ENCODE measurements around the gene FAM187B. TPM values are rescaled to one million over a fixed set of nuclear protein-coding genes. Genes with fewer than 3 reads are reported as not detected.
"Not testable (repeated sequence)": the region's sequence is repeated elsewhere in the genome, so short reads cannot be mapped to it uniquely, and the experiment has no call there.

Gene FAM187B
- total RNA-seq, 3 donors from 2014 or later = not detected

DNA sequence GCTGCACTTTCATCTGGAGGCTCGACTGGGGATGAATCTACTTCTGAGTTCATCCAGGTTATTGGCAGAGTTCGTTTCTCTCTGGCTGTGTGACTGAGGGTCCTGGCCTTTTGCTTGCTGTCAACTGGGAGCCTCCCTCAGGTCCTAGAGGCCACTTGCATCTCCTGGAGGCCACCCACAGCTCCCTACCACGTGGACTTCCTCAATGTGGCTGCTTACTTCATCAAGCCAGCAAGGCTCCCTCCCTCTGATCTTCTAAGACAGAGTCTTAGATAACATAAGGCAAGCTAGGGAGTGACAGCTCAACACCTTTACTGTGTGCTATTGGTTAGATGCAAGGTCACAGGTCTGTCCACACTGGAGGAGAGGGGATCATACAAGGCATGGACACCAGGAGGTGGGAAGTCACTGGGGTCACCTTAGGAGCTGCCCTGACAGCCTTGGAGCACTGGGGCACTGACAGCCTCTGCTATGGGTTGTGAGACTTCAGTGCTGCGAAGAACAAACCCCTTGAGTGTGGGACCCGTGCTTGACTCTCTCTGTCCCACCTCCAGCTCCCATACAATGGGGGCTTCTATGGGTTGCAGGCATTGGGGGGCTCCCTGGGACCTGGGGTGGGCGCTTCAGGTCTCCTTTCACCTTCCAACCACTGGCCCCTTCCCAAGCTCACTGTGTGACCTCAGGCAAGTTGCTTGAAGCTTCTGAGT lies 5.3 kb downstream of the FAM187B start:
- no peak overlapping the region for H3K4me3 ChIP-seq
- H3K9me3 ChIP-seq = no peaks in the 10 kb centered on the region
- ATAC-seq (no peak), DNase-seq (no peak)
- TF ChIP-seq, protein P1, sequence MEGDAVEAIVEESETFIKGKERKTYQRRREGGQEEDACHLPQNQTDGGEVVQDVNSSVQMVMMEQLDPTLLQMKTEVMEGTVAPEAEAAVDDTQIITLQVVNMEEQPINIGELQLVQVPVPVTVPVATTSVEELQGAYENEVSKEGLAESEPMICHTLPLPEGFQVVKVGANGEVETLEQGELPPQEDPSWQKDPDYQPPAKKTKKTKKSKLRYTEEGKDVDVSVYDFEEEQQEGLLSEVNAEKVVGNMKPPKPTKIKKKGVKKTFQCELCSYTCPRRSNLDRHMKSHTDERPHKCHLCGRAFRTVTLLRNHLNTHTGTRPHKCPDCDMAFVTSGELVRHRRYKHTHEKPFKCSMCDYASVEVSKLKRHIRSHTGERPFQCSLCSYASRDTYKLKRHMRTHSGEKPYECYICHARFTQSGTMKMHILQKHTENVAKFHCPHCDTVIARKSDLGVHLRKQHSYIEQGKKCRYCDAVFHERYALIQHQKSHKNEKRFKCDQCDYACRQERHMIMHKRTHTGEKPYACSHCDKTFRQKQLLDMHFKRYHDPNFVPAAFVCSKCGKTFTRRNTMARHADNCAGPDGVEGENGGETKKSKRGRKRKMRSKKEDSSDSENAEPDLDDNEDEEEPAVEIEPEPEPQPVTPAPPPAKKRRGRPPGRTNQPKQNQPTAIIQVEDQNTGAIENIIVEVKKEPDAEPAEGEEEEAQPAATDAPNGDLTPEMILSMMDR (IDR thresholded peaks at IDR 0.05) = no peak
- no peaks in the 10 kb centered on the region for H3K4me1 ChIP-seq (ENCODE audit: low read depth)
- intact Hi-C loops (cut with DNase I, micrococcal nuclease) = no loop called here
- no peaks in the 10 kb centered on the region for H3K36me3 ChIP-seq (ENCODE audit: low read depth)

DNA sequence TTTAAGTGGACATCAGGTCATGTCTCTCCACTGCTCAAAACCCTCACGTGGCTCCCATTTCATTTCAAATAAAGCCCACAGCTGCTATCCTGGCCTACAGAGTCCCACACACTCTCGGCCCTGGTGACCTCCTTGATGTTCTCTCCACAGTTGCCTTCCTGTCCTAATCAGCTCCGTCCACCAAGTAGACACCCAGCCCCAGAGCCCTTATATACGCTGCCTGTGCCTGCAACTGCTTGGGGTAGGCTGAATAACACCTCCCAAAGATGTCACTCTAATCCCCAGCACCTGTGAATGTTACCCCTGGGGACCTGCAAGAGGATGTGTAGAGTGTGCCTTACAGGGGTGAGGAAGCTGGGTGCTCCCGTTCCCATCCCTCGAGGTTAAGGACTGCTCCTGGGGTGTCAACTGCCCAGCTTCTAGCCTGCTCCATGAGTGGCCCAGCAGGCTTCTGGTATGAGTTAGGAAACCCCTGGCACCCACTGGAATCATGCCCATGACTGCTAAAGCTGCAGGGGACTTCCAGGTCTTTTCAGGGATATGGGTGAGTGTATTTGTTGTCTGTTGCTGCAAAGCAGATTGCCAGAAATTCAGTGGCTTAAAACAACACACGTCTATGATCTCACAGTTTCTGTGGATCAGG lies 6.0 kb downstream of the FAM187B start:
- TF ChIP-seq, protein P1 (IDR thresholded peaks at IDR 0.05) = no peak
- H3K4me1 ChIP-seq (ENCODE audit: low read depth) = no peaks in the 10 kb centered on the region
- ATAC-seq = no peak
- no peaks in the 10 kb centered on the region for H3K36me3 ChIP-seq (ENCODE audit: low read depth)
- H3K9me3 ChIP-seq = no peaks in the 10 kb centered on the region
- no peak for DNase-seq
- intact Hi-C loops (cut with DNase I, micrococcal nuclease) = no loop called here
- no peak overlapping the region for H3K4me3 ChIP-seq

DNA sequence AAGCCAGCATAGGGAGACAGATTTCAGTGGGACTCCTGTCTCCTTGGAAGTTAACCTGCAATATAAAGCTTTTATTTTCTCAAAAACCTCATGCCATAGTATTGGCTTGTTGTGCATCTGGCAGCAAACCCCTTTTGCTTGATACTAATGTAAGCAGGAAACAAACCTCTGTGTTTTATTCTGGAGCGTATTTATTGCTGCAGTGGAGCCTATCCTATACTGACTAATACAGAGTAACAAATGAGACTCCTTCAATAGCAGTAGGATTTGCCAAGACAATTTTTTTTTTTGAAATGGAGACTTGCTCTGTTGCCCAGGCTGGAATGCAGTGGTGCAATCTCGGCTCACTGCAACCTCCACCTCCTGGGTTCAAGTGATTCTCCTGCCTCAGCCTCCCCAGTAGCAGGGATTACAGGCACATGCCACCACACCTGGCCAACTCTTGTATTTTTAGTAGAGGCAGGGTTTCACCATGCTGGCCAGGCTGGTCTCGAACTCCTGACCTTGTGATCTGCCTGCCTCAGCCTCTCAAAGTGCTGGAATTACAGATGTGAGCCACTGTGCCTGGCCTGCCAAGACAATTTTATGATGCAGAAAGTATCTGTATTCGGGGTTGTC lies 7.5 kb downstream of the FAM187B start:
- ATAC-seq; intact Hi-C loops (cut with DNase I, micrococcal nuclease); H3K9me3 ChIP-seq; DNase-seq; H3K4me1 ChIP-seq (ENCODE audit: low read depth); H3K4me3 ChIP-seq; H3K36me3 ChIP-seq (ENCODE audit: low read depth): not testable (repeated sequence)

DNA sequence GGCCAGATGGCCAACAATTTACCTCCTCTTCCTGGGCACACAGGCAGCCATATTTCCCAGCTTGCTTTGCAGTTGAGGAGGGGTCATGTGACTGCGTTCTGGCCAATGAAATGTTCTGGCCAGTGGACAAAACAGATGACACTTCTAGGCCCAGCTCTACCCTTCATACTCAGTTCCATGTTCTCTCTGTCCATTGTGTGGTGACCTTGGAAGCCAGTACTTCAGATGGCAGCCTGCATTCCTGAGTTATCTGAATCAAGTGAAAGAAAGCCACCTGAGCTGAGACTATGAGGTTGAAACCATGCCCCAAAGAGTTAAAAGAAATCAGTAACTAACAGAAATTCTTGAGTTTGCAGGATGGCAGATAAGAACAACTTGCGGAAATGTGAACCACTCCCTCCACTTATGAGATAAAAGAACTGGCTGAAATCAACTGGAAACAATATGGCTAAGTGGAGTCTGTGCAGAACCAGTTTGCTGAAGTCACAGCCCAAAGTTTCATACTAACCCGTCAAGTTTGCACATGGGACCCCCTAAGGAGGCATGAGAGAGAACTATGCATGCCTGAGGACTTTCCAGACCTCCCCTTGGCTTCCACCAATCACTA lies 8.1 kb downstream of the FAM187B start:
- H3K4me1 ChIP-seq (ENCODE audit: low read depth) = no peaks in the 10 kb centered on the region
- TF ChIP-seq, protein P1 (IDR thresholded peaks at IDR 0.05) = no peak
- no peaks in the 10 kb centered on the region for H3K36me3 ChIP-seq (ENCODE audit: low read depth)
- peaks cover 5% of the 10 kb centered on the region for H3K9me3 ChIP-seq
- peak; percentile 58 for ATAC-seq
- DNase-seq = no peak
- no peak overlapping the region for H3K4me3 ChIP-seq
- intact Hi-C loops (cut with DNase I, micrococcal nuclease) = no loop called here

DNA sequence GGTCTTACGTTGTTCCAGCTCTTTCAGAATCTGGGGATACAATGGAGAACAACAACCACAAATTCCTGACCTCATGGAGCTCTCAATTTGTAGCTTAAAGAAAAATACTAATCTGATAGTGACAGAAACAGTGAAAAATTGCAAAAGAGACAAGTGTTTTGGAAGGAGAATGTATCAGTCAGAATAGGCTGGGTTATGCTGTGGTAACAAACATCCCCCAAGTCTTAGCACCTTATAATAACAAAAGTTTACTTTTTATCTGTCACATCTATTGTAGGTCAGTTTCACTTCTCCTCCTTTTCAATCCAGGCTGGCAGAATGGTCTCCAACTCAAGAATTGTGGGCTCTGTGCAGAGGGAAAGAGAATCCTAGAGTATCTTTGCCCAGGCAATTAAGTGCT lies 9.5 kb downstream of the FAM187B start:
- H3K9me3 ChIP-seq = peaks cover 5% of the 10 kb centered on the region
- TF ChIP-seq, protein P1 (IDR thresholded peaks at IDR 0.05) = no peak
- DNase-seq (no peak), ATAC-seq (no peak)
- no peaks in the 10 kb centered on the region for H3K36me3 ChIP-seq (ENCODE audit: low read depth)
- peaks cover 5% of the 10 kb centered on the region for H3K4me1 ChIP-seq (ENCODE audit: low read depth)
- no peak overlapping the region for H3K4me3 ChIP-seq
- intact Hi-C loops (cut with DNase I, micrococcal nuclease) = no loop called here

DNA sequence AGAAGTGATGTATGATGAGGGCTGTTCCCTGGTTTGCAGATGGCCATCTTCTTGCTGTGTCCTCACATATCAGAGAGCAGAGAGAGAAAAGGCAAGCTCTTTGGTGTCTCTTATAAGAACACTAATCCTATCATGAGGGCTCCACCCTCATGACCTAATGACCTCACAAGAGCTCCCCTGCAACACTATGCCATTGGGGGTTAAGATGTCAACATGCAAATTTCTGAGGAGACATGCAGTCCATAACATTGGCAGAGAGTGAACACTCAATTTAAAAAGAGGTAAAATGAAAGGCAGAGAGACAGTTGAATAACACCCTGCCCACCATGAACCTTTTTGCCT lies 10.9 kb downstream of the FAM187B start:
- H3K36me3 ChIP-seq (ENCODE audit: low read depth) = no peaks in the 10 kb centered on the region
- peaks cover 17% of the 10 kb centered on the region for H3K4me1 ChIP-seq (ENCODE audit: low read depth)
- intact Hi-C loops (cut with DNase I, micrococcal nuclease) = no loop called here
- H3K9me3 ChIP-seq = peaks cover 5% of the 10 kb centered on the region
- TF ChIP-seq, protein P1 (IDR thresholded peaks at IDR 0.05) = no peak
- ATAC-seq = no peak
- no peak for DNase-seq
- no peak overlapping the region for H3K4me3 ChIP-seq
